ENCODE results near the gene MAP3K2.

DNA sequence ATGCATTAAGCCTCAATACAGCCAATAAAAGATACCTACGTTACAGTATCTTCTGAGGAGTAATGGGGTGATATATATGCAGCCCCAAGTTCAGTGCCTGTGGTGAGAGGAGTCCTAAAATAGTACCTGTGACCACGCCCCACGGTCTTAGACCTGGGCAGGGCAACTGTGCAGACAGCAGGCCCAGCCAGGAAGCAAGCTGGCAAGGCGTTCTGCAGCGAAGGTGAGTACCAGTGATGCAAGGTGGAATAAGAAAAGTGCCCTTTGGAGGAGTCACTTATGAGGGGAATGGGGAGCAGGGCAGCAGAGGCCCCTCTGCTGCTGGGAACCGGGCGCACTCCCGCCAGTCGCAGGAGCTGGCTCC is 12.7 kb upstream of the MAP3K2 start:
- TF ChIP-seq POLR2AphosphoS5 (IDR thresholded peaks at IDR 0.05): no peak
- no peak for TF ChIP-seq POLR2A (IDR thresholded peaks at IDR 0.05)

All from prostate gland (tissue), 1 donor.